AG10803 (cell line): ENCODE data around the gene PRDX1.

Experiments
- DNase-seq: peaks from one replicate; pipeline ENCODE4 v3.0.0; 2010; ENCODE audit warnings: low read depth
- H3K4me3 ChIP-seq: 2 replicates; pipeline ENCODE4 v1.5.1; 2011; ENCODE audit warnings: mild to moderate bottlenecking, low read length, control low read depth
- CTCF ChIP-seq: conservative IDR thresholded peaks from 2 replicates; pipeline ENCODE4 v1.5.1; 2011; ENCODE audit warnings: mild to moderate bottlenecking, low read length, control low read depth, inconsistent platforms

The PRDX1 gene

GRCh38 chr1:45508295-45509151 is 13.2 kb downstream of the PRDX1 start:
- peak; percentile 21 for TF ChIP-seq CTCF
- no peak for DNase-seq

GRCh38 chr1:45507893-45508292 is 13.8 kb downstream of the PRDX1 start:
- no peak overlapping the region for H3K4me3 ChIP-seq
- no peak for TF ChIP-seq CTCF
- DNase-seq: no peak

More at GRCh38 chr1:45508295-45509151, 13.2 kb downstream of the PRDX1 start:
- H3K4me3 ChIP-seq: no peak overlapping the region

- no peak for TF ChIP-seq CTCF
- DNase-seq: no peak
- H3K4me3 ChIP-seq: no peak overlapping the region
These were observed 14.5 kb downstream of the PRDX1 start for GRCh38 chr1:45507195-45507594.

GRCh38 chr1:45503462-45504360 is 18.0 kb downstream of the PRDX1 start:
- no peak for DNase-seq
- H3K4me3 ChIP-seq: no peak overlapping the region
- no peak for TF ChIP-seq CTCF

GRCh38 chr1:45501505-45501859 is 20.2 kb downstream of the PRDX1 start:
- H3K4me3 ChIP-seq: no peak overlapping the region
- no peak for TF ChIP-seq CTCF
- DNase-seq: no peak

GRCh38 chr1:45499415-45499769 is 22.3 kb downstream of the PRDX1 start:
- H3K4me3 ChIP-seq: peak overlapping the region; percentile 97
- DNase-seq: no peak
- TF ChIP-seq CTCF: no peak

GRCh38 chr1:45498279-45498678 is 23.4 kb downstream of the PRDX1 start:
- TF ChIP-seq CTCF: no peak
- no peak for DNase-seq
- no peak overlapping the region for H3K4me3 ChIP-seq
